Activated naive CD4-positive, alpha-beta T cell treated with anti-CD3 and anti-CD28 coated beads, Interleukin-2, amount 50 U/mL, for 16 hours (primary cell): ENCODE data around the gene CD36.

ENCODE experiments used
- DNase-seq: peaks from one replicate; pipeline ENCODE4 v3.0.0-alpha.2; 2020

Gene CD36

GRCh38 chr7:80629023-80629422 lies 9.4 kb upstream of the CD36 start:
- no peak for DNase-seq

GRCh38 chr7:80630608-80631405 lies 7.6 kb upstream of the CD36 start:
- no peak for DNase-seq

- DNase-seq: no peak
These were observed 7.0 kb upstream of the CD36 start for GRCh38 chr7:80631421-80631820.

- DNase-seq: no peak
These were observed 6.3 kb upstream of the CD36 start for GRCh38 chr7:80632139-80632538.

GRCh38 chr7:80632819-80633218 lies 5.6 kb upstream of the CD36 start:
- no peak for DNase-seq

- DNase-seq: no peak
These were observed 3.9 kb upstream of the CD36 start for GRCh38 chr7:80634505-80634904.

- DNase-seq: no peak
These were observed 2.9 kb upstream of the CD36 start for GRCh38 chr7:80635533-80635932.

GRCh38 chr7:80635998-80636397 lies 2.4 kb upstream of the CD36 start:
- no peak for DNase-seq

- no peak for DNase-seq
These were observed 1.7 kb upstream of the CD36 start for GRCh38 chr7:80636709-80637108.

GRCh38 chr7:80637454-80637853 lies 988 bp upstream of the CD36 start:
- no peak for DNase-seq

GRCh38 chr7:80639011-80639410 lies 569 bp downstream of the CD36 start:
- DNase-seq: no peak

GRCh38 chr7:80640846-80641245 lies 2.4 kb downstream of the CD36 start:
- DNase-seq: no peak

GRCh38 chr7:80641548-80641947 lies 3.1 kb downstream of the CD36 start:
- no peak for DNase-seq

GRCh38 chr7:80642871-80643270 lies 4.4 kb downstream of the CD36 start:
- no peak for DNase-seq

- DNase-seq: no peak
These were observed 5.0 kb downstream of the CD36 start for GRCh38 chr7:80643336-80643915.

- no peak for DNase-seq
These were observed 5.6 kb downstream of the CD36 start for GRCh38 chr7:80644054-80644453.

GRCh38 chr7:80646083-80646865 lies 7.8 kb downstream of the CD36 start:
- no peak for DNase-seq

- DNase-seq: no peak
These were observed 9.0 kb downstream of the CD36 start for GRCh38 chr7:80647436-80647835.

GRCh38 chr7:80648031-80648600 lies 9.7 kb downstream of the CD36 start:
- DNase-seq: no peak

- no peak for DNase-seq
These were observed 10.6 kb downstream of the CD36 start for GRCh38 chr7:80649011-80649410.

- no peak for DNase-seq
These were observed 11.6 kb downstream of the CD36 start for GRCh38 chr7:80650030-80650429.

GRCh38 chr7:80651471-80651870 lies 13.0 kb downstream of the CD36 start:
- no peak for DNase-seq

GRCh38 chr7:80653244-80653643 lies 14.8 kb downstream of the CD36 start:
- no peak for DNase-seq

GRCh38 chr7:80654887-80655340 lies 16.5 kb downstream of the CD36 start:
- DNase-seq: no peak
